Measurements from ENCODE around the gene VDAC2.

DNA sequence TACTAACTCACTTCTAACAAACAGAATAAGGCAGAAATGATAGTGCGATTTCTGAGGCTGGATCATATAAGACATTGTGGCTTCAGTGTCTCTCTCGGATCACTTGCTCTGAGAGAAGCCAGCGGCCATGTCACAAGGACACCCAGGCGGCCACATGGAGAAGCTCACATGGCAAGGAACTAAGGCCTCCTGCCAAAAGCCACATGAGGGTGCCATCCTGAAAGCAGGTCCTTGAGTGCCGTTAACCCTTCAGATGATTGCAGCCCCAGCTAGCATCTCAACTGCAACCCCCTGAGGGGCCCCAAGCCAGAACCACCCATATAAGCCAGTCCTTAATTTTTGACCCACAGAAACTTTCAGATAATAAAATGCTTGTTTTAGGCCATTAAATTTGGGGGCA, 6.9 kb upstream of the VDAC2 start:
- TF ChIP-seq, protein P1, sequence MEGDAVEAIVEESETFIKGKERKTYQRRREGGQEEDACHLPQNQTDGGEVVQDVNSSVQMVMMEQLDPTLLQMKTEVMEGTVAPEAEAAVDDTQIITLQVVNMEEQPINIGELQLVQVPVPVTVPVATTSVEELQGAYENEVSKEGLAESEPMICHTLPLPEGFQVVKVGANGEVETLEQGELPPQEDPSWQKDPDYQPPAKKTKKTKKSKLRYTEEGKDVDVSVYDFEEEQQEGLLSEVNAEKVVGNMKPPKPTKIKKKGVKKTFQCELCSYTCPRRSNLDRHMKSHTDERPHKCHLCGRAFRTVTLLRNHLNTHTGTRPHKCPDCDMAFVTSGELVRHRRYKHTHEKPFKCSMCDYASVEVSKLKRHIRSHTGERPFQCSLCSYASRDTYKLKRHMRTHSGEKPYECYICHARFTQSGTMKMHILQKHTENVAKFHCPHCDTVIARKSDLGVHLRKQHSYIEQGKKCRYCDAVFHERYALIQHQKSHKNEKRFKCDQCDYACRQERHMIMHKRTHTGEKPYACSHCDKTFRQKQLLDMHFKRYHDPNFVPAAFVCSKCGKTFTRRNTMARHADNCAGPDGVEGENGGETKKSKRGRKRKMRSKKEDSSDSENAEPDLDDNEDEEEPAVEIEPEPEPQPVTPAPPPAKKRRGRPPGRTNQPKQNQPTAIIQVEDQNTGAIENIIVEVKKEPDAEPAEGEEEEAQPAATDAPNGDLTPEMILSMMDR (IDR thresholded peaks at IDR 0.05) = no peak
- no peak for TF ChIP-seq POLR2A (IDR thresholded peaks at IDR 0.05)

All from Peyer's patch (tissue), 4 donors.